HepG2 (cell line): ENCODE measurements around the gene FGD4. TPM values are rescaled to one million over a fixed set of nuclear protein-coding genes. Genes with fewer than 3 reads are reported as not detected.

ENCODE experiments used
- CC2D1A ChIP-seq: sonication (generic); formaldehyde crosslinking; IDR thresholded peaks from 2 replicates; pipeline ENCODE4 v1.8.1; 2023; ENCODE audit warnings: mild to moderate bottlenecking, missing genetic modification reagents
- CENPBD1 ChIP-seq: sonication (generic); formaldehyde crosslinking; IDR thresholded peaks from 2 replicates; pipeline ENCODE4 v1.8.0; 2022; ENCODE audit warnings: missing genetic modification reagents, low read depth, mild to moderate bottlenecking, borderline replicate concordance
- ETV6 ChIP-seq: sonication (generic); formaldehyde crosslinking; conservative IDR thresholded peaks from 2 replicates; pipeline ENCODE4 v1.4.0; 2020; ENCODE audit warnings: missing genetic modification reagents
- FOSL1 ChIP-seq: sonication (generic); formaldehyde crosslinking; IDR thresholded peaks from 2 replicates; pipeline ENCODE4 v1.9.0; 2021; ENCODE audit warnings: missing genetic modification reagents, borderline replicate concordance
- KAT7 ChIP-seq: IDR thresholded peaks from 2 replicates; pipeline ENCODE4 v1.6.1; 2018; ENCODE audit warnings: borderline replicate concordance, missing compliant biosample characterization
- MIXL1 ChIP-seq: IDR thresholded peaks from 2 replicates; pipeline ENCODE4 v1.6.1; 2016
- MYPOP ChIP-seq: sonication (generic); formaldehyde crosslinking; IDR thresholded peaks from 2 replicates; pipeline ENCODE4 v1.8.1; 2023; ENCODE audit warnings: mild to moderate bottlenecking, moderate library complexity, missing genetic modification reagents
- NFAT5 ChIP-seq: sonication (generic); formaldehyde crosslinking; IDR thresholded peaks from 2 replicates; pipeline ENCODE4 v1.4.0; 2020; ENCODE audit warnings: missing genetic modification reagents
- POGZ ChIP-seq: sonication (generic); formaldehyde crosslinking; IDR thresholded peaks from 2 replicates; pipeline ENCODE4 v1.4.0; 2020; ENCODE audit warnings: mild to moderate bottlenecking, missing genetic modification reagents
- POLR2G ChIP-seq: fragments of 200-400 bp; formaldehyde crosslinking; IDR thresholded peaks from 2 replicates; pipeline ENCODE4 v1.6.1; 2018; ENCODE audit warnings: mild to moderate bottlenecking, low read depth, low read length, moderate library complexity
- SMC3 ChIP-seq: IDR thresholded peaks from 2 replicates; pipeline ENCODE4 v1.6.1; 2011; ENCODE audit warnings: low read length, improper control_type of control experiment
- ZBTB2 ChIP-seq: sonication (generic); formaldehyde crosslinking; IDR thresholded peaks from 2 replicates; pipeline ENCODE4 v1.8.0; 2022; ENCODE audit warnings: low read depth, missing genetic modification reagents
- ZNF317 ChIP-seq: sonication (generic); formaldehyde crosslinking; IDR thresholded peaks from 2 replicates; pipeline ENCODE4 v1.5.0; 2020; ENCODE audit warnings: mild to moderate bottlenecking, missing genetic modification reagents
- ZNF33B ChIP-seq: sonication (generic); formaldehyde crosslinking; IDR thresholded peaks from 2 replicates; pipeline ENCODE4 v1.5.1; 2020; ENCODE audit warnings: mild to moderate bottlenecking, missing genetic modification reagents
- ZNF546 ChIP-seq: sonication (generic); formaldehyde crosslinking; conservative IDR thresholded peaks from 2 replicates; pipeline ENCODE4 v1.8.1; 2023; ENCODE audit warnings: mild to moderate bottlenecking, missing genetic modification reagents
- ZNF564 ChIP-seq: sonication (generic); formaldehyde crosslinking; IDR thresholded peaks from 2 replicates; pipeline ENCODE4 v1.8.1; 2023; ENCODE audit warnings: mild to moderate bottlenecking, missing genetic modification reagents
- ZNF816 ChIP-seq: sonication (generic); formaldehyde crosslinking; IDR thresholded peaks from 2 replicates; pipeline ENCODE4 v1.8.0; 2022; ENCODE audit warnings: missing genetic modification reagents, mild to moderate bottlenecking, borderline replicate concordance
- ZUFSP ChIP-seq: sonication (generic); formaldehyde crosslinking; IDR thresholded peaks from 2 replicates; pipeline ENCODE4 v1.9.0; 2021; ENCODE audit warnings: missing genetic modification reagents, mild to moderate bottlenecking, borderline replicate concordance
- polyA plus RNA-seq, 8 experiments: library from polyadenylated mRNA; depleted of rRNA in 3 of 8; stranded (reverse) in 7 of 8; unstranded in 1 of 8; fragments of >200 nt; fragmentation: Illumina TruSeq in 4 of 8; extraction: Trizol in 4 of 8; gene quantifications; 2 replicates each; pipeline versions ENCODE4 v1.2.1 to v1.2.3, GENCODE V29; 2011 to 2016; ENCODE audit warnings: low read depth in 4 of 8, missing spikeins in 1 of 8, mixed read lengths in 1 of 8; ENCODE audit not compliant: insufficient read depth in 1 of 8
- total RNA-seq, 5 experiments: library from RNA; depleted of rRNA; stranded (reverse); fragments of >200 nt; fragmentation: Illumina TruSeq; extraction: Trizol; gene quantifications; 2 replicates each; pipeline ENCODE4 v1.2.3, GENCODE V29; 2016; ENCODE audit warnings: low read depth in 1 of 5

The FGD4 gene
- total and polyA plus RNA-seq, 2 of the 13 experiments (the other 11 are each of a cell fraction or from before 2014, with no cell fraction given): 4.6 to 6.6 TPM

- no peak; the same call in 1 of the 2 replicates for TF ChIP-seq NFAT5 (CRISPR knock-in tag)
- TF ChIP-seq POLR2G: peak; percentile 38; the same call in 1 of the 2 replicates
- peak; percentile 81; the same call in 1 of the 2 replicates for TF ChIP-seq ZNF816
- peak; percentile 72 for TF ChIP-seq POGZ (CRISPR knock-in tag)
- no peak for TF ChIP-seq ZUFSP (CRISPR knock-in tag)
- TF ChIP-seq ZNF564 (CRISPR knock-in tag): peak; percentile 86
- TF ChIP-seq SMC3: no peak
- TF ChIP-seq ZNF33B (CRISPR knock-in tag): no peak; the same call in 1 of the 2 replicates
- TF ChIP-seq MIXL1: no peak
- TF ChIP-seq KAT7 (CRISPR knock-in tag): peak; percentile 62; the same call in 1 of the 2 replicates
- no peak for TF ChIP-seq FOSL1
- TF ChIP-seq CENPBD1 (CRISPR knock-in tag): no peak
- TF ChIP-seq ZNF546 (CRISPR knock-in tag): no peak
- no peak for TF ChIP-seq CC2D1A (CRISPR knock-in tag)
- TF ChIP-seq MYPOP (CRISPR knock-in tag): peak; percentile 99
- no peak for TF ChIP-seq ZNF317 (CRISPR knock-in tag)
- TF ChIP-seq ETV6 (CRISPR knock-in tag): no peak
- TF ChIP-seq ZBTB2 (CRISPR knock-in tag): peak; percentile 32; the same call in 1 of the 2 replicates
Observed at GRCh38 chr12:32399370-32400113, at the start of gene FGD4 (continued).
